Measurements from ENCODE around the gene NBEA. TPM values are rescaled to one million over a fixed set of nuclear protein-coding genes. Genes with fewer than 3 reads are reported as not detected.

The NBEA gene
- total RNA-seq, 3 donors from 2014 or later (not counting 1 experiment from before 2014, with no cell fraction given), result 0.27 to 0.66 (median 0.33) TPM

GRCh38 chr13:35596321-35597030 is 654.4 kb downstream of the NBEA start:
- Histone ChIP-seq H3K27me3 (ENCODE audit: control insufficient read depth, insufficient read depth, low read length) (no peaks in the 10 kb centered on the region), H3K9me3 (ENCODE audit: control insufficient read depth, insufficient read depth, low read length) (no peaks in the 10 kb centered on the region), H3K4me3 (ENCODE audit: low read length) (no peak overlapping the region), H3K27ac (ENCODE audit: low read length) (no peak overlapping the region), H3K4me1 (ENCODE audit: control insufficient read depth, insufficient read depth, low read length) (no peaks in the 10 kb centered on the region), H3K36me3 (ENCODE audit: control insufficient read depth, insufficient read depth, low read length) (no peaks in the 10 kb centered on the region)
- intact Hi-C loops (cut with micrococcal nuclease), result no loop called here
- Mint-ChIP-seq H3K4me1 (peaks cover 0 to 5% of the 10 kb centered on the region in 2 donors), H3K36me3 (no peaks in the 10 kb centered on the region), H3K27ac (no peak overlapping the region), H3K27me3 (ENCODE audit: low read depth in 2 of 2) (no peaks in the 10 kb centered on the region), H3K4me3 (no peak overlapping the region), H3K9me3 (no peaks in the 10 kb centered on the region)
- 96% methylated on average over 4 of the region's 5 CpGs for WGBS (ENCODE audit: insufficient coverage)
- no peak for TF ChIP-seq CTCF (IDR thresholded peaks at IDR 0.05)
- ATAC-seq, result no peak
- no peak for DNase-seq

DNA sequence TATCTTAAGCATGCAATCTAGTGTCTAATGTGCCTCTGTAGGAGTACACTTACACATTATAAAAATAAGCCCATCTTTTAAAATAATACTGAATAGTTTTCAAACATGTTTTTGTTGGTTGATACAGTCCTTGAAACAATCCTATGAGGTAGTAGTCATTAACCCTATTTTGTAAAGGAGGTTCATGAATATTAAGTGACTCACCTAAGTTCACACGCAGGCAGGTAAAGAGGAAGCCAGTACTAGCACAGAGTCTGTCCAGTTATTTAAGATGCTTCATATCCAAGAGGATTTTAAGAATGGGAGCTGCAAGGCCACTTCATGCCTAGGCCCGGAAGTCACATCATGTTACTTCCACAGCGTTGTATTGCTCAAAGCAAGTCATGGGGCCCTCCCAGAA is 655.4 kb downstream of the NBEA start:
- WGBS (ENCODE audit: insufficient coverage), result 91% methylated on average over 3 of the region's 3 CpGs
- no peak overlapping the region for H3K4me3 ChIP-seq (ENCODE audit: low read length)
- H3K27me3 ChIP-seq (ENCODE audit: control insufficient read depth, insufficient read depth, low read length), result no peaks in the 10 kb centered on the region
- H3K9me3 Mint-ChIP-seq, result no peaks in the 10 kb centered on the region
- no peaks in the 10 kb centered on the region for H3K27me3 Mint-ChIP-seq (ENCODE audit: low read depth in 2 of 2)
- no peak for ATAC-seq
- H3K4me1 ChIP-seq (ENCODE audit: control insufficient read depth, insufficient read depth, low read length), result no peaks in the 10 kb centered on the region
- H3K36me3 ChIP-seq (ENCODE audit: control insufficient read depth, insufficient read depth, low read length), result no peaks in the 10 kb centered on the region
- no peaks in the 10 kb centered on the region for H3K9me3 ChIP-seq (ENCODE audit: control insufficient read depth, insufficient read depth, low read length)
- no peaks in the 10 kb centered on the region for H3K36me3 Mint-ChIP-seq
- TF ChIP-seq CTCF (IDR thresholded peaks at IDR 0.05), result no peak
- DNase-seq, result no peak
- H3K27ac ChIP-seq (ENCODE audit: low read length), result no peak overlapping the region
- H3K27ac Mint-ChIP-seq, result no peak overlapping the region
- intact Hi-C loops (cut with micrococcal nuclease), result no loop called here
- H3K4me1 Mint-ChIP-seq, result peaks cover 0 to 5% of the 10 kb centered on the region in 2 donors
- H3K4me3 Mint-ChIP-seq, result no peak overlapping the region

DNA sequence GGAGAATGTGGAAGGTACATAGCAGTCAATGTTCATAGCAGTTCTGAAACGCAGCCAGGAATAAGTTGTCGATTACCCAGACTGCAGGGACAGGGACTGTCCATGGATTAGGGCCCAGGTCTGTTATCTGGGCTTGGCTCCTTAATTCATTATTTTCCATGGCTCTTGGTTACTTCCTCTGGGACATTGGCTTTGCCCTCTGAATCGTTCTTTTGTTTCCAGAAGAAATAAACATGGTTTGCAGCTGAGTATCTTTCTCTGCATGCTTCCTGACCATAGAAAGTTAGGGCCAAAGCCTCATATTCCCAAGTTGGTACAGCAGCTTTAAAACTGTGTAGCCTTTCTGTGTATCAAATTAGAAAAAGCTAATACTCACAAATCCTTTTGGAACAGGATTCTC is 656.2 kb downstream of the NBEA start:
- Mint-ChIP-seq H3K9me3 (no peaks in the 10 kb centered on the region), H3K27me3 (ENCODE audit: low read depth in 2 of 2) (no peaks in the 10 kb centered on the region), H3K36me3 (no peaks in the 10 kb centered on the region), H3K27ac (no peak overlapping the region), H3K4me3 (no peak overlapping the region), H3K4me1 (peaks cover 0 to 5% of the 10 kb centered on the region in 2 donors)
- no peak overlapping the region for H3K27ac ChIP-seq (ENCODE audit: low read length)
- no peak for DNase-seq
- H3K4me3 ChIP-seq (ENCODE audit: low read length), result no peak overlapping the region
- no peaks in the 10 kb centered on the region for H3K4me1 ChIP-seq (ENCODE audit: control insufficient read depth, insufficient read depth, low read length)
- no peak for TF ChIP-seq CTCF (IDR thresholded peaks at IDR 0.05)
- intact Hi-C loops (cut with micrococcal nuclease), result no loop called here
- H3K9me3 ChIP-seq (ENCODE audit: control insufficient read depth, insufficient read depth, low read length), result no peaks in the 10 kb centered on the region
- no peak for ATAC-seq
- H3K36me3 ChIP-seq (ENCODE audit: control insufficient read depth, insufficient read depth, low read length), result no peaks in the 10 kb centered on the region
- 80% methylated on average over 3 of the region's 3 CpGs for WGBS (ENCODE audit: insufficient coverage)
- H3K27me3 ChIP-seq (ENCODE audit: control insufficient read depth, insufficient read depth, low read length), result no peaks in the 10 kb centered on the region

All from natural killer cell (primary cell).